Thyroid gland (tissue), 4 donors: ENCODE data around the gene SUMO4. TPM values are rescaled to one million over a fixed set of nuclear protein-coding genes. Genes with fewer than 3 reads are reported as not detected.

Experiments used
- DNase-seq, 2 donors: peaks; one replicate each; pipeline ENCODE4 v3.0.0-alpha.2; 2019
- H3K27ac ChIP-seq, 3 donors: fragments of 200-600 bp; sonication (generic); 1 replicate in 2 of 3; 2 replicates in 1 of 3; pipeline ENCODE4 v1.5.1; 2016 to 2019; ENCODE audit warnings: mild to moderate bottlenecking in 1 of 3, moderate library complexity in 1 of 3
- H3K27me3 ChIP-seq: fragments of 200-600 bp; sonication (generic); one replicate; pipeline ENCODE4 v1.5.1; 2019
- H3K36me3 ChIP-seq, 2 donors: fragments of 200-600 bp; sonication (generic); one replicate each; pipeline ENCODE4 v1.5.1; 2016 to 2019
- H3K4me1 ChIP-seq, 2 donors: fragments of 200-600 bp; sonication (generic); one replicate each; pipeline ENCODE4 v1.5.1; 2017 to 2019
- H3K4me3 ChIP-seq, 3 donors: fragments of 200-600 bp; sonication (generic); replicated peaks in 1 of 3; 1 replicate in 2 of 3; 2 replicates in 1 of 3; pipeline ENCODE4 v1.5.1; 2016; ENCODE audit warnings: mild to moderate bottlenecking in 1 of 3
- H3K9me3 ChIP-seq: fragments of 200-600 bp; sonication (generic); one replicate; pipeline ENCODE4 v1.5.1; 2017
- POLR2A ChIP-seq, 2 donors: fragments of 450-650 bp; IDR thresholded peaks; one replicate each; pipeline ENCODE4 v1.6.1; 2017; ENCODE audit warnings: antibody characterized with exemption in 2 of 2, mild to moderate bottlenecking in 2 of 2, moderate library complexity in 1 of 2
- WGBS, 2 donors: methylation state at CpG; one replicate each; pipeline ENCODE4 v1.1.5; 2017; 5-methylcytosine and 5-hydroxymethylcytosine counted together
- intact Hi-C: fragments of 100-400 bp; cut with DNase I; formaldehyde crosslinking; loops from one replicate; pipeline ENCODE4 v1.15.1; 2023
- total RNA-seq, 4 donors: library from RNA; depleted of rRNA; stranded (reverse); fragments of >200 nt; gene quantifications; one replicate each; pipeline ENCODE4 v1.2.3, GENCODE V29; 2016
- TF ChIP-seq, protein P1 (sequence below), 6 experiments: fragments of 200-600 bp in 3 of 6; fragments of 450-650 bp in 3 of 6; sonication (generic) in 3 of 6; IDR thresholded peaks; one replicate each; pipeline ENCODE4 v1.5.1; 2016 to 2019; ENCODE audit warnings: antibody characterized with exemption in 6 of 6, mild to moderate bottlenecking in 2 of 6, inconsistent platforms in 1 of 6, moderate library complexity in 1 of 6

SUMO4 gene
- total RNA-seq, 4 donors from 2014 or later: 3.6 to 9.9 (median 4.7) TPM

DNA sequence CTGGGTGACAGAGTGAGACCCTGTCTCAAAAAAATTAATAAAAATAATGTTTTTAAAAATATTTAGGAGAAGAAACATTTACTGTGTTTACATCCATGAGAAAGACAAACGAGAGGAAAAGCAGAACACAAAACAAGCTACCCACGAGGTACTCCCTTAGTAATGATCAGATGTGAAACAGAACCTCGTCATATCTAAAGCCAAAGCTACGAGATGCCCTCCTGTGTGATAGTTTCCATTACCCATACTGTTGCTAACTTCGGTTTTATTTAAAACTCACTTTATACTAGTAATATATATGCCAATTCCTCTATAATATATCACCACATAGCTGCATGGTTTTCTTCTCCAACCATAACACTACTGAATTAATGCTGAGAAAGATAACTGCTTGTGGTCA is 21.1 kb downstream of the SUMO4 start:
- Histone ChIP-seq H3K4me3 (no peak overlapping the region), H3K9me3 (no peaks in the 10 kb centered on the region), H3K36me3 (no peaks in the 10 kb centered on the region), H3K27ac (no peak overlapping the region), H3K4me1 (peaks cover 7 to 10% of the 10 kb centered on the region in 2 donors), H3K27me3 (no peaks in the 10 kb centered on the region)
- WGBS, 2 donors: 82 to 90% methylated on average over 5 of the region's 5 CpGs
- DNase-seq: no peak
- TF ChIP-seq POLR2A (IDR thresholded peaks at IDR 0.05): no peak
- TF ChIP-seq, protein P1, sequence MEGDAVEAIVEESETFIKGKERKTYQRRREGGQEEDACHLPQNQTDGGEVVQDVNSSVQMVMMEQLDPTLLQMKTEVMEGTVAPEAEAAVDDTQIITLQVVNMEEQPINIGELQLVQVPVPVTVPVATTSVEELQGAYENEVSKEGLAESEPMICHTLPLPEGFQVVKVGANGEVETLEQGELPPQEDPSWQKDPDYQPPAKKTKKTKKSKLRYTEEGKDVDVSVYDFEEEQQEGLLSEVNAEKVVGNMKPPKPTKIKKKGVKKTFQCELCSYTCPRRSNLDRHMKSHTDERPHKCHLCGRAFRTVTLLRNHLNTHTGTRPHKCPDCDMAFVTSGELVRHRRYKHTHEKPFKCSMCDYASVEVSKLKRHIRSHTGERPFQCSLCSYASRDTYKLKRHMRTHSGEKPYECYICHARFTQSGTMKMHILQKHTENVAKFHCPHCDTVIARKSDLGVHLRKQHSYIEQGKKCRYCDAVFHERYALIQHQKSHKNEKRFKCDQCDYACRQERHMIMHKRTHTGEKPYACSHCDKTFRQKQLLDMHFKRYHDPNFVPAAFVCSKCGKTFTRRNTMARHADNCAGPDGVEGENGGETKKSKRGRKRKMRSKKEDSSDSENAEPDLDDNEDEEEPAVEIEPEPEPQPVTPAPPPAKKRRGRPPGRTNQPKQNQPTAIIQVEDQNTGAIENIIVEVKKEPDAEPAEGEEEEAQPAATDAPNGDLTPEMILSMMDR (IDR thresholded peaks at IDR 0.05): no peak
- intact Hi-C loops: loop anchor here (10.0 kb wide), 1 partner anchor 106 kb away; the partner anchor contains the start of gene TAB2

GRCh38 chr6:149422581-149422980 is 22.5 kb downstream of the SUMO4 start:
- intact Hi-C loops: loop anchor here (10.0 kb wide), 1 partner anchor 108 kb away; the partner anchor contains the start of gene TAB2
- Histone ChIP-seq H3K27ac (no peak overlapping the region), H3K4me3 (no peak overlapping the region), H3K27me3 (no peaks in the 10 kb centered on the region), H3K9me3 (no peaks in the 10 kb centered on the region), H3K36me3 (no peaks in the 10 kb centered on the region), H3K4me1 (peaks cover 7 to 10% of the 10 kb centered on the region in 2 donors)
- 97 to 100% methylated on average over 4 of the region's 4 CpGs for WGBS, 2 donors
- TF ChIP-seq, protein P1 (IDR thresholded peaks at IDR 0.05): no peak
- TF ChIP-seq POLR2A (IDR thresholded peaks at IDR 0.05): no peak
- DNase-seq: no peak

GRCh38 chr6:149423964-149424440 is 23.9 kb downstream of the SUMO4 start:
- no peak overlapping the region for H3K4me3 ChIP-seq
- no peaks in the 10 kb centered on the region for H3K9me3 ChIP-seq
- no peak for DNase-seq
- H3K36me3 ChIP-seq: no peaks in the 10 kb centered on the region
- no peak for TF ChIP-seq POLR2A (IDR thresholded peaks at IDR 0.05)
- TF ChIP-seq, protein P1 (IDR thresholded peaks at IDR 0.05): no peak
- H3K4me1 ChIP-seq: peaks cover 7 to 10% of the 10 kb centered on the region in 2 donors
- peak overlapping the region; percentile 72 to 87 (median 84) for H3K27ac ChIP-seq
- no peaks in the 10 kb centered on the region for H3K27me3 ChIP-seq
- intact Hi-C loops: loop anchor here (10.0 kb wide), 1 partner anchor 109 kb away; the partner anchor contains the start of gene TAB2
- 59 to 66% methylated on average over 7 of the region's 7 CpGs for WGBS, 2 donors

GRCh38 chr6:149425224-149425623 is 25.2 kb downstream of the SUMO4 start:
- TF ChIP-seq, protein P1 (IDR thresholded peaks at IDR 0.05): no peak
- TF ChIP-seq POLR2A (IDR thresholded peaks at IDR 0.05): no peak
- intact Hi-C loops: loop anchor here (5.0 to 10.0 kb wide), 2 partner anchors 110 to 338 kb away; partner anchors contain the start of gene TAB2
- WGBS, 2 donors: 76 to 87% methylated on average over 7 to 8 of the region's 8 CpGs

GRCh38 chr6:149425754-149426153 is 25.7 kb downstream of the SUMO4 start:
- no peak for DNase-seq
- Histone ChIP-seq H3K36me3 (no peaks in the 10 kb centered on the region), H3K27me3 (no peaks in the 10 kb centered on the region), H3K9me3 (no peaks in the 10 kb centered on the region), H3K4me1 (peaks cover 7 to 10% of the 10 kb centered on the region in 2 donors), H3K4me3 (no peak overlapping the region), H3K27ac (no peak overlapping the region)
- intact Hi-C loops: loop anchor here (5.0 to 10.0 kb wide), 2 partner anchors 111 to 338 kb away; partner anchors contain the start of gene TAB2
- 100% methylated on average over 3 to 5 of the region's 5 CpGs for WGBS, 2 donors
- TF ChIP-seq POLR2A (IDR thresholded peaks at IDR 0.05): no peak
- TF ChIP-seq, protein P1 (IDR thresholded peaks at IDR 0.05): no peak

More at GRCh38 chr6:149425224-149425623, 25.2 kb downstream of the SUMO4 start:
- H3K36me3 ChIP-seq: no peaks in the 10 kb centered on the region
- no peaks in the 10 kb centered on the region for H3K27me3 ChIP-seq
- H3K4me1 ChIP-seq: peaks cover 7 to 10% of the 10 kb centered on the region in 2 donors
- no peak for DNase-seq
- no peak overlapping the region for H3K27ac ChIP-seq
- no peaks in the 10 kb centered on the region for H3K9me3 ChIP-seq
- H3K4me3 ChIP-seq: no peak overlapping the region
